COLO829 (cell line): ENCODE measurements around the gene MSX1.

ENCODE experiments used
- DNase-seq: peaks from one replicate; pipeline ENCODE4 v3.0.0; 2012; ENCODE audit warnings: low spot score

The MSX1 gene

DNA sequence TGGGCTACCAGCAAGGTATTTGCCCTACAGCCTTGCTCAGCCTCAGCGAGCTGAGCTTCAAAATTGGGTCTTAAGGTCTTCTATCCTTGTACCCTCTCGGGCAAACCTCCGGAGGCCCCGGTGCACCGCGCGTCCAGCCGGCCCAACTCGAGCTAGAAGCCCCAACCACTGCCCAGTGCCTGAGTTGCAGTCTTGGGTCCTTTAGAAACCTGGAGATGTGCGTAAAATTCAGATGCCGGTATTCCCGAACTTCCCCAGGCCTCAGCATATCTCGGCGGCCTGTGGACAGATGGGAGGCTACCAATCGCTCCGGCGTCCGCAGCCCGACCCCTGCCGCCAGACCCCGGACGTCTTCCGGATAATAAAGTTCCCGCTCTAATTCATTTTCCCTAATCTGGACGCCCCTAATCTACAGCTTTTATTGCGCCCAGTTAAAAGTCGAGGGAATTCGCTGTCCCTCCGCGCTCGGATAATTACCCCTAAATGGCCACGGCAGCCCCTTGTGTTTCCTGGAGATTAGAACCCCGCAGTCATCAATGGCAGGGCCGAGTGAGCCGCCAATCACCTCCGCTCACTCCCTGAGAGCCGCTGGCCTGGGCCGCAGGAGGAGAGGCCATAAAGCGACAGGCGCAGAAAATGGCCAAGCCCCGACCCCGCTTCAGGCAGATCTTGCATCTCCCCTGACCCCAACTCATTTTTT is 1.5 kb upstream of the MSX1 start:
- DNase-seq: no peak

- no peak for DNase-seq
Measured at GRCh38 chr4:4858527-4859324, 739 bp upstream of the MSX1 start.

- DNase-seq: no peak
Measured at GRCh38 chr4:4859799-4860599, 534 bp downstream of the MSX1 start.

GRCh38 chr4:4860600-4861389 is 1.3 kb downstream of the MSX1 start:
- no peak for DNase-seq

- DNase-seq: no peak
Measured at GRCh38 chr4:4861390-4862018, 2.0 kb downstream of the MSX1 start.

- no peak for DNase-seq
Measured at GRCh38 chr4:4862071-4862551, 2.6 kb downstream of the MSX1 start.

DNA sequence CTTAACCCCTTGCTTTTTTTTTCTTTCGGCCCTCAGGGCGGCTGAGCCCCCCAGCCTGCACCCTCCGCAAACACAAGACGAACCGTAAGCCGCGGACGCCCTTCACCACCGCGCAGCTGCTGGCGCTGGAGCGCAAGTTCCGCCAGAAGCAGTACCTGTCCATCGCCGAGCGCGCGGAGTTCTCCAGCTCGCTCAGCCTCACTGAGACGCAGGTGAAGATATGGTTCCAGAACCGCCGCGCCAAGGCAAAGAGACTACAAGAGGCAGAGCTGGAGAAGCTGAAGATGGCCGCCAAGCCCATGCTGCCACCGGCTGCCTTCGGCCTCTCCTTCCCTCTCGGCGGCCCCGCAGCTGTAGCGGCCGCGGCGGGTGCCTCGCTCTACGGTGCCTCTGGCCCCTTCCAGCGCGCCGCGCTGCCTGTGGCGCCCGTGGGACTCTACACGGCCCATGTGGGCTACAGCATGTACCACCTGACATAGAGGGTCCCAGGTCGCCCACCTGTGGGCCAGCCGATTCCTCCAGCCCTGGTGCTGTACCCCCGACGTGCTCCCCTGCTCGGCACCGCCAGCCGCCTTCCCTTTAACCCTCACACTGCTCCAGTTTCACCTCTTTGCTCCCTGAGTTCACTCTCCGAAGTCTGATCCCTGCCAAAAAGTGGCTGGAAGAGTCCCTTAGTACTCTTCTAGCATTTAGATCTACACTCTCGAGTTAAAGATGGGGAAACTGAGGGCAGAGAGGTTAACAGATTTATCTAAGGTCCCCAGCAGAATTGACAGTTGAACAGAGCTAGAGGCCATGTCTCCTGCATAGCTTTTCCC is 3.4 kb downstream of the MSX1 start:
- no peak for DNase-seq

- DNase-seq: no peak
Measured at GRCh38 chr4:4864443-4864939, 5.0 kb downstream of the MSX1 start.

GRCh38 chr4:4864940-4865704 is 5.7 kb downstream of the MSX1 start:
- DNase-seq: no peak

- no peak for DNase-seq
Measured at GRCh38 chr4:4865705-4866123, 6.2 kb downstream of the MSX1 start.

- no peak for DNase-seq
Measured at GRCh38 chr4:4866124-4866865, 6.8 kb downstream of the MSX1 start.

DNA sequence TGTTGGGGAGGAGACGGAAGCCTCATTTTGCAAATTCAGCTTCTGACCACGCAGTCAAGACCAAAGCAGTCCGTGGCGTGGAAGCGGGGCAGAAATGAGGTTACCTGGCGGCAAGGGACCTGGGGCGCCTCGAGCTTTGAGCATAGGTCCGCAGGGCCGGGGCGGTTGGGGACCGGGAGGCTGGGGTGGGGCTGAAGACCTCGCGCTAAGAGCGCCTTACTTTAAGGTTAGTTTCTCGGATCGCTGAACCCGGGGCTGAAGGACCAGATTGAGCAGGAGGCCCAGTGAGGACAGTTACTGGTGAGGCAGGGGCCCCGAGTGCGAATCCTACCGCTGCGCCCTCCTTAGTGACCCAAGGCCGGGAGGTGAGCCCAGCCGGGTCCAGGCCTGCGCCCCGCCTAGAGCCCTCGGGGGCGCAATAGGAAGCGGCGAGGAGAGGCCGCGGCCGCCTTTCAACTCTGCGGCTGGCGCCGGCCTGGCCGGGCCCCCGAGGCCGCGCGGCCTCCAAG is 7.5 kb downstream of the MSX1 start:
- DNase-seq: no peak

GRCh38 chr4:4867375-4868039 is 8.0 kb downstream of the MSX1 start:
- DNase-seq: no peak

GRCh38 chr4:4868040-4868757 is 8.7 kb downstream of the MSX1 start:
- DNase-seq: no peak

DNA sequence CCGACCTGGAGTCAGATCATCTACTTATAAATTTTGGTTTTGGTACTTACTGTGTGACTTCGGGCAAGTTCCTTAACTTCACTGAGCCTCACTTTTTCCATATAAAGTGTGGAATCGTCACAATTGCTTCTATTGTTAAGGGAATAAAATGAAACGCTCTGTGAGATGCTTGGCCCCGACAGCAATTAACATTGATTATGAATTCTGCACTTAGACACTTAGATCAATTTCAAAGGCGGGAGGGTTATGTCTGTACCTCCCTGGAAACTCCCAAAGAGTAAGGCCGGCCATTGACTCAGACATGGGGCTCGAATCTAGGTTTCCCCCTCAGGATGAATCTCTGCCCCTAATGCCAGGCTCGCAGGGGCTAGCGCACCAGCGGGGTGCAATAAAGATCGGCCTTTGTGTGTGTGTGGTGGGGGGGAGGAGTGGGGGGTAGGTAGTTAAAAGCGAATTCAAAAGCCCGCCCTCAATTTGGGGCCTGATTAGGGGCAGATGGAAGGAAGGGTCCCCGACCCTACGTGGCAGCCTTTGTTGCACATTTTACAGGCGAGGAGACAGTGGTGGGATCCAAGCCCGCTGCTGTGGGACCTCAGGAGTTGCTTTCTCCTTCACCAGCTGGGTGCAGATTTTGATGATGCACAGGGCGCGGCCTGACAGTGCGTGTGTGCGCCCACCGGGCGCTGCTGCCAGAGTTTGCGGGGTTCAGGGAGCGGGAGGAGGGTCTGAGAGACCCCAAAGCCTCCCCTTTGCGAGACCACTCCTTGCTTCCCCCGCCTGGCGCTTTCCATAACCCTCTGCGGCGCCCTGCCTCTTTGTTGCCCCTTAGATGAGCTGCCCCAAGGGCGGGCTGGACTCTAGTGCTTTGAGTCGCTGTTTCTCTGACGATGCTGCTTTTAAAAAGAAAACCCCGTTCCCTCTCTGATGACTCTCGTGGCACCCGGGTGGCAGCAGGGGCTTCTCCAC is 9.6 kb downstream of the MSX1 start:
- no peak for DNase-seq
